Endodermal cell (in vitro differentiated cells): ENCODE measurements around the gene EFCAB11. TPM values are rescaled to one million over a fixed set of nuclear protein-coding genes. Genes with fewer than 3 reads are reported as not detected.

ENCODE experiments used
- DNase-seq: peaks from one replicate; pipeline ENCODE4 v3.0.0-alpha.2; 2017
- H3K27ac ChIP-seq: 2 replicates; pipeline ENCODE4 v1.5.1; 2013; ENCODE audit warnings: mild to moderate bottlenecking, low read depth, low read length, moderate library complexity
- H3K27me3 ChIP-seq: 2 replicates; pipeline ENCODE4 v1.6.1; 2013; ENCODE audit warnings: mild to moderate bottlenecking, low read length, moderate library complexity; ENCODE audit not compliant: insufficient read depth, control insufficient read depth, poor library complexity, severe bottlenecking
- H3K36me3 ChIP-seq: 2 replicates; pipeline ENCODE4 v1.7.0; 2013; ENCODE audit warnings: mild to moderate bottlenecking, low read length, moderate library complexity; ENCODE audit not compliant: control insufficient read depth, insufficient read depth
- H3K4me1 ChIP-seq: one replicate; pipeline ENCODE4 v1.7.0; 2013; ENCODE audit warnings: low read length; ENCODE audit not compliant: control insufficient read depth, insufficient read depth
- H3K4me3 ChIP-seq: 2 replicates; pipeline ENCODE4 v1.5.1; 2013; ENCODE audit warnings: mild to moderate bottlenecking, low read length, moderate library complexity
- H3K9ac ChIP-seq: 2 replicates; pipeline ENCODE4 v1.6.1; 2013; ENCODE audit warnings: mild to moderate bottlenecking, low read length, moderate library complexity; ENCODE audit not compliant: poor library complexity, severe bottlenecking; ENCODE audit errors: extremely low read depth
- H3K9me3 ChIP-seq: 2 replicates; pipeline ENCODE4 v1.6.1; 2013; ENCODE audit warnings: mild to moderate bottlenecking, low read length, moderate library complexity; ENCODE audit not compliant: control insufficient read depth
- H3K27ac Mint-ChIP-seq: 2 replicates; pipeline ENCODE4 v1.8.0; 2020; ENCODE audit warnings: mixed read lengths
- H3K27me3 Mint-ChIP-seq: 2 replicates; pipeline ENCODE4 v1.8.0; 2021; ENCODE audit warnings: mild to moderate bottlenecking, mixed read lengths; ENCODE audit not compliant: insufficient read depth
- H3K36me3 Mint-ChIP-seq: 2 replicates; pipeline ENCODE4 v1.8.0; 2020; ENCODE audit warnings: low read depth, mixed read lengths
- H3K4me1 Mint-ChIP-seq: 2 replicates; pipeline ENCODE4 v1.8.0; 2020; ENCODE audit warnings: mixed read lengths
- H3K4me3 Mint-ChIP-seq: 2 replicates; pipeline ENCODE4 v1.8.0; 2020; ENCODE audit warnings: mild to moderate bottlenecking, moderate library complexity, mixed read lengths
- H3K9me3 Mint-ChIP-seq: 2 replicates; pipeline ENCODE4 v1.8.0; 2020; ENCODE audit warnings: mild to moderate bottlenecking, mixed read lengths
- WGBS, 2 experiments: methylation state at CpG; one replicate each; pipeline versions ENCODE4 v1.1.5 to v1.1.7; 2013; ENCODE audit warnings: missing lambda C conversion rate in 2 of 2, mixed read lengths in 1 of 2; ENCODE audit not compliant: insufficient coverage in 1 of 2, insufficient read length in 1 of 2; 5-methylcytosine and 5-hydroxymethylcytosine counted together
- total RNA-seq, 2 donors: library from RNA; stranded (reverse); fragmentation: NEBNext Ultra II Directional in 1 of 2; extraction: Animal tissue kit (Norgen Biotek cat#: 25700) in 1 of 2; gene quantifications; 2 replicates in 1 of 2; 3 replicates in 1 of 2; pipeline ENCODE4 v1.2.1, GENCODE V29; 2021
- TF ChIP-seq, protein P1 (sequence below): fragments of 200-600 bp; sonication (generic); conservative IDR thresholded peaks from 2 replicates; pipeline ENCODE4 v1.5.0; 2021; ENCODE audit warnings: antibody characterized with exemption, mild to moderate bottlenecking

The EFCAB11 gene
- total RNA-seq, 2 donors from 2014 or later = 23.8 to 47.6 TPM

DNA sequence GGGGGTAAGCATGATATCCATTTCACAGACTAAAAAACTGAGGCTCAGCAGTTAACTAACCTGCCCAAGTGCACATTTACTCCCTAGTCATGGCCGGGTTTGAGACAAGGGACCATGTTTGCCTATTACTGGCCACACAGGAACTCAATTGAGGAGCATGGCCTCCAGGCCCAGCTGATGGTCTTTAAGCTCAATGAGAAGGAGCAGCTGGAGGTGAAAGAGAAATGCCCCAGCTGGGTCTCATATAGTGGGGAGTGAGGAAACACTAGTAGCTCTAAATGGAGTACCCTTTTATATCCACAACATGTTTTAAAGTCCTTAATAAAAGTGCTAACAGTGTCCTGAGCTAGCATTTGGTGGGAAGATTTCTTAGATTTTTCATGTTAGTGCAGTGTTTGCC, 2.8 kb upstream of the EFCAB11 start:
- Histone ChIP-seq H3K36me3 (peaks cover 30% of the 10 kb centered on the region), H3K4me1 (peaks cover 11% of the 10 kb centered on the region), H3K27ac (no peak overlapping the region), H3K9ac (no peak overlapping the region), H3K4me3 (peak overlapping the region; percentile 90), H3K27me3 (no peaks in the 10 kb centered on the region), H3K9me3 (peaks cover 15% of the 10 kb centered on the region)
- Mint-ChIP-seq H3K36me3 (peaks cover 21% of the 10 kb centered on the region), H3K9me3 (no peaks in the 10 kb centered on the region), H3K4me1 (peaks cover 42% of the 10 kb centered on the region), H3K4me3 (peak overlapping the region; percentile 90), H3K27me3 (no peaks in the 10 kb centered on the region), H3K27ac (no peak overlapping the region)
- no peak for DNase-seq
- WGBS, 2 experiments = 85% methylated on average over 1 of the region's 1 CpG; no CpG with 5 or more reads in 1 of the 2 experiments
- TF ChIP-seq, protein P1, sequence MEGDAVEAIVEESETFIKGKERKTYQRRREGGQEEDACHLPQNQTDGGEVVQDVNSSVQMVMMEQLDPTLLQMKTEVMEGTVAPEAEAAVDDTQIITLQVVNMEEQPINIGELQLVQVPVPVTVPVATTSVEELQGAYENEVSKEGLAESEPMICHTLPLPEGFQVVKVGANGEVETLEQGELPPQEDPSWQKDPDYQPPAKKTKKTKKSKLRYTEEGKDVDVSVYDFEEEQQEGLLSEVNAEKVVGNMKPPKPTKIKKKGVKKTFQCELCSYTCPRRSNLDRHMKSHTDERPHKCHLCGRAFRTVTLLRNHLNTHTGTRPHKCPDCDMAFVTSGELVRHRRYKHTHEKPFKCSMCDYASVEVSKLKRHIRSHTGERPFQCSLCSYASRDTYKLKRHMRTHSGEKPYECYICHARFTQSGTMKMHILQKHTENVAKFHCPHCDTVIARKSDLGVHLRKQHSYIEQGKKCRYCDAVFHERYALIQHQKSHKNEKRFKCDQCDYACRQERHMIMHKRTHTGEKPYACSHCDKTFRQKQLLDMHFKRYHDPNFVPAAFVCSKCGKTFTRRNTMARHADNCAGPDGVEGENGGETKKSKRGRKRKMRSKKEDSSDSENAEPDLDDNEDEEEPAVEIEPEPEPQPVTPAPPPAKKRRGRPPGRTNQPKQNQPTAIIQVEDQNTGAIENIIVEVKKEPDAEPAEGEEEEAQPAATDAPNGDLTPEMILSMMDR = no peak

DNA sequence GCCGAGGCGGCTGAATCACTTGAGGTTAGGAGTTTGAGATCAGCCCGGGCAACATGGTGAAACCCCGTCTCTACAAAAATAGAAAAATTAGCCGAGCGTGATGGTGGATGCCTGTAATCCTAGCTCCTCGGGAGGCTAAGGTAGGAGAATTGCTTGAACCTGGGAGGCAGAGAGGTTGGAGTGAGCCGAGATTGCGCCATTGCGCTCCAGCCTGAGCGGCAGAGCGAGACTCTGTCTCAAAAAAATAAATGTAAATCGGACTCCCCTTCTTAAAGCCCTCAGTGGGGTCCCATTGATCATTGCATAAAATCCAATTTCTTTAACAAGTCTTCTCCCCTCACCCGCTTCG, 2.1 kb upstream of the EFCAB11 start:
- peaks cover 15% of the 10 kb centered on the region for H3K9me3 ChIP-seq
- peak overlapping the region; percentile 90 for H3K4me3 Mint-ChIP-seq
- peaks cover 11% of the 10 kb centered on the region for H3K4me1 ChIP-seq
- no peak for DNase-seq
- 27 to 40% methylated on average over 14 to 15 of the region's 15 CpGs for WGBS, 2 experiments
- TF ChIP-seq, protein P1 = no peak
- H3K27me3 Mint-ChIP-seq = no peaks in the 10 kb centered on the region
- H3K36me3 ChIP-seq = peaks cover 28% of the 10 kb centered on the region
- peak overlapping the region; percentile 75 for H3K27ac ChIP-seq
- H3K27ac Mint-ChIP-seq = peak overlapping the region; percentile 97
- peaks cover 19% of the 10 kb centered on the region for H3K36me3 Mint-ChIP-seq
- H3K4me1 Mint-ChIP-seq = peaks cover 42% of the 10 kb centered on the region
- H3K9me3 Mint-ChIP-seq = no peaks in the 10 kb centered on the region
- H3K27me3 ChIP-seq = no peaks in the 10 kb centered on the region
- peak overlapping the region; percentile 84 for H3K9ac ChIP-seq
- peak overlapping the region; percentile 90 for H3K4me3 ChIP-seq

DNA sequence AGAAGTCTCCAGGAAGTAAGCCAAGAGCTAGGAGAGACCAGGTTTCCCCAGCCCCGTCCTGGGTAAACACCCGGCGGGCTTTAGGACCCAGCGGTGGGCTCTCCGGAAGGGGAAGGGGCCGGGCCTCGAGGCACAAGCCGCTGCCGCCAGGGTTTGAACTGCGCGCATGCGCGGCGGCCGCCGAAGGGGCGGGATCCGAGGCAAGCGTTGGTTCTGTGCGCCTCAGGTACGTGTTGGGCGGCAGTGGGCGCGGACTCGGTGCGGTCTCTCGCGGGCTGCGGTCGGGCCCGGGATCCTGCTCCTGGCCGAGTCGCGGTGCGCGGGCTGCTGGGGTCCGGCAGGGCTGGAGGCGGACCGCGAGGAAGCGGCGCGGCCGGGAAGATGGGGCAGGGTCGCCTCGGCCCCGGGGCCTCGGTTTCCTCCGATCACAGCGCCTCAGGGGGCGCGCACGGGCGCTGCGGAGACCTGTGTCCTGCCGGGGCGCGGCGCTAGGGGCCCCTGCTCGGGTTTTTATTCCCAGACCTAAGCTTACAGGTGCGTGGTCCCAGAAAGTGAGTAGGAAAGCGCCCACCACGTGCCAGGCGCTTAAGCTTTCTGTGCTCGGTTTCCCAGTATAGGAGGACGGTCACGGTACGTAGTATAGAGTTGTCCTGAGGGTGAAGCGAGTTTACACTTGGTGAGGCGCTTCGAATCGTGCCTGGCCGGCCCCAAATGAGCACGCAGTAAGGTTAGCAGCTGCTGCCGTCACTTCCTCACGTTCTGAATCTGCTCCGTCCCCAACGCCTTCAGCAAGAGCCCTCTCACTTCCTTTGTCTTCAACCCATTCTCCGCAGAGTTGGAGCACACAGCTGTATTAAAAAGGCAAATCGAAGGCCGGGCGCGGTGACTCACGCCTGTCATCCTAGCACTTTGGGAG, 1.5 kb upstream of the EFCAB11 start, which contains the start of gene TDP1:
Gene TDP1 (plus strand): TSS at position 183 of the 916 bp plus-strand sequence. CDS start 7,188 bp downstream, outside the sequence.
- Histone ChIP-seq H3K9ac (peak within 1 kb of the TSS; percentile 84), H3K9me3 (peaks cover 15% of the 10 kb centered on the region), H3K4me1 (peaks cover 9% of the 10 kb centered on the region), H3K4me3 (peak within 1 kb of the TSS; percentile 90), H3K27ac (peak within 1 kb of the TSS; percentile 75), H3K27me3 (no peaks in the 10 kb centered on the region), H3K36me3 (peaks cover 32% of the 10 kb centered on the region)
- Mint-ChIP-seq H3K36me3 (peaks cover 23% of the 10 kb centered on the region), H3K4me1 (peaks cover 36% of the 10 kb centered on the region), H3K9me3 (no peaks in the 10 kb centered on the region), H3K4me3 (peak within 1 kb of the TSS; percentile 90), H3K27me3 (no peaks in the 10 kb centered on the region), H3K27ac (peak within 1 kb of the TSS; percentile 98)
- peak; percentile 99 for DNase-seq
- 0% methylated on average over 25 to 84 of the region's 84 CpGs for WGBS, 2 experiments
- TF ChIP-seq, protein P1 = peak; percentile 49
